ENCODE measurements around the gene CASP3. TPM values are rescaled to one million over a fixed set of nuclear protein-coding genes. Genes with fewer than 3 reads are reported as not detected.

CASP3 gene
- polyA plus RNA-seq, 1 of the 3 experiments (the other 2 are of a cell fraction), result 15.5 TPM

DNA sequence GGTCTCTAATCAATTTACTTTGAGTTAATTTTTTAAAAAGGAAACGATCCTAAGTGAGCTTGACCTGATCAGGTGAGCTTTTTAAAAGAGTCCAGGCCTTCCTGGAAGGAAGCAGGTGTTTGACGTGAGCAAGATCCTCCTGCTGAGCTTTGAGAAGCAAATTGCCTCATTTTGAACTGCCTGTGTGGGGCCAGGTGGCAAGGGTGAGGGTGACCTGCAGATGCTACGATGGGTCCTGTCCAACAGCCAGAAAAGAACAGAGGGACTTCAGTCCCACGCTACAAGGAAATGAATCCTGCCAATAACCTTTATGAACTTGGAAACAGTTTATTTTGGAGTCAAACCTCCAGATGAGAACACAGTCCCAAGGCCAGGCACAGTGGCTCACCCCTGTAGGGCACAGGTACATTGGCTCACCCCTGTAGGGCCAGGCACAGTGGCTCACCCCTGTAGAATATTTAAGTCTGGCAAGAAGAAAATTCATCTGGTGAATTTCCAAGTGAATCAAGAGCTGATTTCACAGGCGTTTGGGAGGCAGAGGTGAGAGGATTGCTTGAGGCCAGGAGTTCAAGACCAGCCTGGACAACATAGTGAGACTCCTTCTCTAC lies 58.1 kb downstream of the CASP3 start:
- no peaks in the 10 kb centered on the region for H3K4me1 ChIP-seq (ENCODE audit: control insufficient read depth in 1 of 2, insufficient read depth in 2 of 2, low read depth in 1 of 2, low read length in 1 of 2)
- no peak overlapping the region for H3K4me3 ChIP-seq (ENCODE audit: low read depth in 2 of 2, low read length in 1 of 2)
- no peaks in the 10 kb centered on the region for H3K9me2 ChIP-seq
- TF ChIP-seq MEF2A (IDR thresholded peaks at IDR 0.05; ENCODE audit: borderline replicate concordance, low read depth) (no peak), EZH2phosphoT487 (IDR thresholded peaks at IDR 0.05; ENCODE audit: borderline replicate concordance, low read depth) (no peak), MXI1 (IDR thresholded peaks at IDR 0.05; ENCODE audit: low read depth, low read length) (no peak), ELF1 (IDR thresholded peaks at IDR 0.05) (no peak), EP300 (IDR thresholded peaks at IDR 0.05; ENCODE audit: borderline replicate concordance in 1 of 2, low read depth in 1 of 2, low read length in 1 of 2) (no peak), GATA2 (CRISPR knock-in tag; IDR thresholded peaks at IDR 0.05) (no peak), POLR2AphosphoS5 (IDR thresholded peaks at IDR 0.05; ENCODE audit: low read depth, low read length) (no peak), SIN3A (IDR thresholded peaks at IDR 0.05; ENCODE audit: borderline replicate concordance, low read depth, low read length) (no peak)
- TF ChIP-seq, protein P1, sequence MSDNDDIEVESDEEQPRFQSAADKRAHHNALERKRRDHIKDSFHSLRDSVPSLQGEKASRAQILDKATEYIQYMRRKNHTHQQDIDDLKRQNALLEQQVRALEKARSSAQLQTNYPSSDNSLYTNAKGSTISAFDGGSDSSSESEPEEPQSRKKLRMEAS (IDR thresholded peaks at IDR 0.05; ENCODE audit: low read depth), result no peak
- TF ChIP-seq, protein P2, sequence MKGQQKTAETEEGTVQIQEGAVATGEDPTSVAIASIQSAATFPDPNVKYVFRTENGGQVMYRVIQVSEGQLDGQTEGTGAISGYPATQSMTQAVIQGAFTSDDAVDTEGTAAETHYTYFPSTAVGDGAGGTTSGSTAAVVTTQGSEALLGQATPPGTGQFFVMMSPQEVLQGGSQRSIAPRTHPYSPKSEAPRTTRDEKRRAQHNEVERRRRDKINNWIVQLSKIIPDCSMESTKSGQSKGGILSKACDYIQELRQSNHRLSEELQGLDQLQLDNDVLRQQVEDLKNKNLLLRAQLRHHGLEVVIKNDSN (IDR thresholded peaks at IDR 0.05; ENCODE audit: borderline replicate concordance, low read depth), result no peak
- TF ChIP-seq, protein P3, sequence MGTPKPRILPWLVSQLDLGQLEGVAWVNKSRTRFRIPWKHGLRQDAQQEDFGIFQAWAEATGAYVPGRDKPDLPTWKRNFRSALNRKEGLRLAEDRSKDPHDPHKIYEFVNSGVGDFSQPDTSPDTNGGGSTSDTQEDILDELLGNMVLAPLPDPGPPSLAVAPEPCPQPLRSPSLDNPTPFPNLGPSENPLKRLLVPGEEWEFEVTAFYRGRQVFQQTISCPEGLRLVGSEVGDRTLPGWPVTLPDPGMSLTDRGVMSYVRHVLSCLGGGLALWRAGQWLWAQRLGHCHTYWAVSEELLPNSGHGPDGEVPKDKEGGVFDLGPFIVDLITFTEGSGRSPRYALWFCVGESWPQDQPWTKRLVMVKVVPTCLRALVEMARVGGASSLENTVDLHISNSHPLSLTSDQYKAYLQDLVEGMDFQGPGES (IDR thresholded peaks at IDR 0.05; ENCODE audit: low read depth, low read length), result no peak
- ChIA-PET POLR2A (no interaction called here), CTCF (no interaction called here)
- no peaks in the 10 kb centered on the region for H4K20me1 ChIP-seq (ENCODE audit: insufficient read depth)
- no peak overlapping the region for H2AFZ ChIP-seq (ENCODE audit: low read depth)
- no peaks in the 10 kb centered on the region for H3K79me2 ChIP-seq (ENCODE audit: insufficient read depth)
- H3K9ac ChIP-seq, result no peak overlapping the region
- no peaks in the 10 kb centered on the region for H3K36me3 ChIP-seq (replicated peaks in 1 of 2; ENCODE audit: control insufficient read depth in 1 of 2, insufficient read depth in 2 of 2, low read length in 1 of 2)
- H3K27ac ChIP-seq (ENCODE audit: low read depth in 2 of 2, low read length in 1 of 2), result no peak overlapping the region
- H3K27me3 ChIP-seq (ENCODE audit: insufficient read depth), result no peaks in the 10 kb centered on the region
- H3F3A ChIP-seq (replicated peaks; ENCODE audit: insufficient read depth), result no peaks in the 10 kb centered on the region
- no peaks in the 10 kb centered on the region for H3K9me3 ChIP-seq
- 51% methylated on average over 5 of the region's 5 CpGs for whole genome bisulfite sequencing (ENCODE audit: low lambda C conversion rate)
- H3K4me2 ChIP-seq, result no peak overlapping the region
- DNase-seq, result no peak

DNA sequence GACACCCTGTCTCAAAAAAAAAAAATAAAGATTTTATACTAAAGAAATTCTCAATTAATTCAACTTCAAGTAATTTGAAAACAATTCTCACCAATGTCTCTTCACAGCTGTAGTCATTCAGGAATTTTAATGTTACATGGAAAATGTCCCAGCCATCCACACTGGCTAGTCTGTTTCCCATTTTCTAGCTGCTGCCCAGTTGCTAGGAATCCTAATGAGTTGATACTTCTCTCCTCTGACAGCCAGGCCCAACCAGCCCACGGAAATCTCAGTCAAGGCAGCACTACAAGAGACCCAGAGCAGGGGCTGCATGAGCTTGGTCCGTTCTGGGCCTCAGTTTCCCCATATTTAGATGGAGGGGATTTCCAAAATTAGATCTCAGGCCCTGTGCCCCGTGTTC lies 59.1 kb downstream of the CASP3 start:
- Histone ChIP-seq H3K79me2 (ENCODE audit: insufficient read depth) (no peaks in the 10 kb centered on the region), H3K4me2 (no peak overlapping the region), H4K20me1 (ENCODE audit: insufficient read depth) (no peaks in the 10 kb centered on the region), H3K9me3 (no peaks in the 10 kb centered on the region), H3K4me3 (ENCODE audit: low read depth in 2 of 2, low read length in 1 of 2) (no peak overlapping the region), H3K4me1 (ENCODE audit: control insufficient read depth in 1 of 2, insufficient read depth in 2 of 2, low read depth in 1 of 2, low read length in 1 of 2) (no peaks in the 10 kb centered on the region), H3K36me3 (replicated peaks in 1 of 2; ENCODE audit: control insufficient read depth in 1 of 2, insufficient read depth in 2 of 2, low read length in 1 of 2) (no peaks in the 10 kb centered on the region), H3F3A (replicated peaks; ENCODE audit: insufficient read depth) (no peaks in the 10 kb centered on the region), H2AFZ (ENCODE audit: low read depth) (no peak overlapping the region), H3K27me3 (ENCODE audit: insufficient read depth) (no peaks in the 10 kb centered on the region), H3K27ac (ENCODE audit: low read depth in 2 of 2, low read length in 1 of 2) (no peak overlapping the region), H3K9me2 (no peaks in the 10 kb centered on the region), H3K9ac (no peak overlapping the region)
- ChIA-PET CTCF (interaction anchor here (0.8 to 1.8 kb wide), 2 partner anchors 45 to 326 kb away, joined by 3 to 5 read pairs; no protein-coding TSS in a partner anchor), POLR2A (no interaction called here)
- TF ChIP-seq POLR2AphosphoS5 (IDR thresholded peaks at IDR 0.05; ENCODE audit: low read depth, low read length) (no peak), RFX5 (IDR thresholded peaks at IDR 0.05; ENCODE audit: low read length) (no peak), JUND (IDR thresholded peaks at IDR 0.05) (no peak), SMC3 (IDR thresholded peaks at IDR 0.05; ENCODE audit: low read depth, low read length) (no peak), MEF2A (IDR thresholded peaks at IDR 0.05; ENCODE audit: borderline replicate concordance, low read depth) (no peak), GABPA (IDR thresholded peaks at IDR 0.05; ENCODE audit: low read depth) (no peak)
- TF ChIP-seq, protein P4, sequence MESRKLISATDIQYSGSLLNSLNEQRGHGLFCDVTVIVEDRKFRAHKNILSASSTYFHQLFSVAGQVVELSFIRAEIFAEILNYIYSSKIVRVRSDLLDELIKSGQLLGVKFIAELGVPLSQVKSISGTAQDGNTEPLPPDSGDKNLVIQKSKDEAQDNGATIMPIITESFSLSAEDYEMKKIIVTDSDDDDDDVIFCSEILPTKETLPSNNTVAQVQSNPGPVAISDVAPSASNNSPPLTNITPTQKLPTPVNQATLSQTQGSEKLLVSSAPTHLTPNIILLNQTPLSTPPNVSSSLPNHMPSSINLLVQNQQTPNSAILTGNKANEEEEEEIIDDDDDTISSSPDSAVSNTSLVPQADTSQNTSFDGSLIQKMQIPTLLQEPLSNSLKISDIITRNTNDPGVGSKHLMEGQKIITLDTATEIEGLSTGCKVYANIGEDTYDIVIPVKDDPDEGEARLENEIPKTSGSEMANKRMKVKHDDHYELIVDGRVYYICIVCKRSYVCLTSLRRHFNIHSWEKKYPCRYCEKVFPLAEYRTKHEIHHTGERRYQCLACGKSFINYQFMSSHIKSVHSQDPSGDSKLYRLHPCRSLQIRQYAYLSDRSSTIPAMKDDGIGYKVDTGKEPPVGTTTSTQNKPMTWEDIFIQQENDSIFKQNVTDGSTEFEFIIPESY (IDR thresholded peaks at IDR 0.05; ENCODE audit: borderline replicate concordance, low read depth), result no peak
- TF ChIP-seq, protein P5, sequence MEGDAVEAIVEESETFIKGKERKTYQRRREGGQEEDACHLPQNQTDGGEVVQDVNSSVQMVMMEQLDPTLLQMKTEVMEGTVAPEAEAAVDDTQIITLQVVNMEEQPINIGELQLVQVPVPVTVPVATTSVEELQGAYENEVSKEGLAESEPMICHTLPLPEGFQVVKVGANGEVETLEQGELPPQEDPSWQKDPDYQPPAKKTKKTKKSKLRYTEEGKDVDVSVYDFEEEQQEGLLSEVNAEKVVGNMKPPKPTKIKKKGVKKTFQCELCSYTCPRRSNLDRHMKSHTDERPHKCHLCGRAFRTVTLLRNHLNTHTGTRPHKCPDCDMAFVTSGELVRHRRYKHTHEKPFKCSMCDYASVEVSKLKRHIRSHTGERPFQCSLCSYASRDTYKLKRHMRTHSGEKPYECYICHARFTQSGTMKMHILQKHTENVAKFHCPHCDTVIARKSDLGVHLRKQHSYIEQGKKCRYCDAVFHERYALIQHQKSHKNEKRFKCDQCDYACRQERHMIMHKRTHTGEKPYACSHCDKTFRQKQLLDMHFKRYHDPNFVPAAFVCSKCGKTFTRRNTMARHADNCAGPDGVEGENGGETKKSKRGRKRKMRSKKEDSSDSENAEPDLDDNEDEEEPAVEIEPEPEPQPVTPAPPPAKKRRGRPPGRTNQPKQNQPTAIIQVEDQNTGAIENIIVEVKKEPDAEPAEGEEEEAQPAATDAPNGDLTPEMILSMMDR (IDR thresholded peaks at IDR 0.05), result no peak
- TF ChIP-seq, protein P2 (IDR thresholded peaks at IDR 0.05; ENCODE audit: borderline replicate concordance, low read depth), result no peak
- 33% methylated on average over 3 of the region's 3 CpGs for WGBS (ENCODE audit: low lambda C conversion rate)
- DNase-seq, result no peak
